Stimulated activated CD8-positive, alpha-beta memory T cell treated with anti-CD3 and anti-CD28 coated beads, Interleukin-12 subunit alpha, Interleukin-12 subunit beta, amount 100 ng/mL, for 24 hours (primary cell): ENCODE measurements around the gene COMMD4.

ENCODE experiments used
- DNase-seq: peaks from one replicate; pipeline ENCODE4 v3.0.0-alpha.2; 2020; ENCODE audit errors: extremely low read depth

COMMD4 gene

DNA sequence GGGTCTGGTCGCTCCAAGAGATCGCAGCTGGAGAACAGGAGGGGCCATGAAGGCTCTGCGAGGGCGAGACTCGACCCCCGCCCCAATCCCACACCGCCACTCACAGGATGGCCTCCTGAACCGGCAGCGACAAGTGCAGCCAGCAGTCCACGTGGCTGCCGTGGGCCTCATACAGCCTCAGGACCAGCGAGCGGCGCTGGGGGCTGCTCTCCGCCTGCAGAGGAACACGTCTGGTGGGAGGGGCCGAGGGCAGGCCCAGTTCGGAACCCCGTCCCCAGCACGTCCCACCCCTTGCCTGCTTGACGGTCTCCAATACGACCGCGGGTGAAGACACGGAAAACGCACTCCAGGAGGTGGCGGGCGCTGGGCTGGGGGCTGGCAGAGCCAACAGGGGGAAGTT is 20.1 kb downstream of the COMMD4 start:
- no peak for DNase-seq

DNA sequence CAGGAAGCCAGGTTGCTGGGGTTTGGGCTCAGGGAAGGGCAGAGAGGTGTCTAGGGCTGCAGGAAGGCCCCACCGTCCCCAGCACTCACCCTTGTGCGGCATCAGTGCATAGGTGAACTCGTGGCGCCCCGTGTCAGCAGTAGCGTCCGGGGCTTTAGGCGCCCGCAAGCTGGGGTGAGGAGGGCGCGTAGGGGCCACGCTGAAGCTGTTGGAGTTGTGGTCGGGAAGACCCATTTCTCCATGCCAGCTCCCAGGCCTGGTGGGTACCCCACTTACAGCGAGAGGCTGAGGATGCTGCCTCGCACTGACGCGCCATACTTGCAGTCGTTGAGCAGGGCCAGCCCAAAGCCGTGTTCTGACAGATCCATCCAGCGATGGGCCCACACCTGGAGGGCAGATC is 20.7 kb downstream of the COMMD4 start:
- no peak for DNase-seq

DNA sequence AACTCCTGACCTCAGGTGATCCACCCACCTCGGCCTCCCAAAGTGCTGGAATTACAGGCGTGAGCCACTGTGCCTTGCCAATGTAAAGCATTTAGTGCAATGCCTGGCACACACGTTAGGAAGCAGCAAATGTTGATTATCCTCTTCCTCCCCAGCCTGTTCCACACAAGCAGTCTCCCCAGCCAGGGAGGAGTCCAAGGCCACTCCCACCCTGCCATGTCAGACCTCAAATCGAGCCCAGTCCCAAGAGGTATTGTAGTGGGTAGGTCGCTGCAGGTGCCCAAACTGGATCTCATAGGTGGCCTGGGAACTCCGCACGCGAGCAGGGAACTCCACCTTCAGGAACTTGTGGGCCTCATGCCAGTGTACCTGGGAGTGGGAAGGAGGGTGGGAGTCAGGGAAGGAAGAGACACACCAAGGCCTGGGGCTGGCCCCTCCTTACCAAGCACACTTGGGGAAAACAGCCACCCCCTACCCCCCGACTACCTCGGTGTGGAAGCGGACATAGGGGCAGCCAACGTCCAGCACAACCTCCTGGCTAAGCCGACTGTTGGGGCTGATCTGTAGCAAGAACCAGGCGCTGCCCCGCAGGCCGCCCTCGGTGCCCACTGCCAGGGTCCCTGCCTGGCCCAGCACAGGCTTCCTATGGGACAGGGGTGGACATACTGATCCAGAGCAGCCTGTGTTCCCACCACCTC is 22.3 kb downstream of the COMMD4 start:
- no peak for DNase-seq

DNA sequence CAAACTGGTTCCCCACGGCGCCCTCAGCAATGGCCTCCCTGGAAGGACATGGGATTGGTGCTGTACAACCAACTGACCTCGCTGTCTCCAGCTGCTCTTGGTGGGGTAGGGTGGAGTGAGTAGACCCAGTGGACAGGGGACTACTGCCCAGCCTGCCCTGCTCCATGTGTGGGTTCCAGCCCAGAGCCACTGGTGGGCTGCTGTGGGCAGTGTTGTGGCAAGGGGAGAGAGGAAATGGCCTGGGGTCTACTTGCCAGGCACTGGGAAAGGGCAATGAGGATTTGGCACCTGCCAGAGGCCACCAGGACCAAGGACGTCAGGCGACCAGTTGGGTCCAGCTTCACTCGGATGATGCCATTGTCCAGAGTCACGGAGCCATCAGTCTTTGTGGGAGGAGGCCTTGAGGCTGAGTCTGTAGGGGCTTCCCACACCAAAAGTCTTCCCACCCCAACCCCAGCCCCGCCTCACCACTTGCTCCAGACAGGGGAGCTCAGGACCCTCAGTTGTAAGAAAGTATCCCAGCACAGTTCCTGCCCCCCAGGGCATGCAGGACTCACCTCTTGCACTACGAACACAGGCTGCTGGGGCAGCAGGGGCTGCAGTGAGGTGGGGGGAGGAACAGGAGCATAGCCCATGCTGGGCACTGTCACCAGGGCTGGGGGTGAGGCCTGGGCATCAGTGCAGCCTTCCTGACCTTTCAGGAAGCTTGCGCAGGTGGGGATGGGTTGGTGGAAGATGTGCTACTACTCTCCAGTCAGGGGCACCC is 23.1 kb downstream of the COMMD4 start:
- DNase-seq: no peak

DNA sequence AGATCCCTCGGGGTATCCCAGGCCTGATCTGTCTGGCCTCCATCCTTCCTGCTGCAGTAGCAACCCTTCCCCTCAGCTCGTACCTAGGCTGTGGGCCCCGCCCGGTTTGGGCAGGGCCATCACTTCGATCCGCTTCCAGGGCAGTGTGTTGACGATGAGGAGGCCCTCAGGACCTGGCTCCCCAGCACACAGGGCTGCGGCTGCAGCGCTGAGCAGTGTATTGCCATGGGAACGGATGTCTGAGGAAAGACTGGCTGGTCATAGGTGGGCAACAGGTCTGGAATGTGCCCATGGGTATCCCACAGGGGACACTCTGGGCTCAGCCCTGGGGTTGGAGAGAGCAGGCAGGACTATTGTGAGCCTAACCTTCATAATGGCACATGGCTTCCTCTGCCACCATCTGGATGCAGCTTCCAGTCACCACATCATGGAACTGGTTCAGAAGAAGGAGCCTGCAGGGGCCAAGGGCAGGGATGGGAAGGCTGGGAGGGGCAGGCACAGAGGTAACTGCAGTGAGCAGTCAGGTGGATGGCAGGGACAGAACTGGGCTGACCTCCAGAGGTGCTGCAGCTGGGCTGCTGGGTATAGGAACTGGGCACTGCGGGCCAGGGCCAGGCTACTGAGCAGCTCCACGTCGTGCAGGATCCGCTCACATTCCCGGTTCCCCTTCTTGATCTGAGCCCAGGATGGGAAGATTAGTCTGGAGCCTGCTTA is 23.8 kb downstream of the COMMD4 start:
- DNase-seq: no peak

DNA sequence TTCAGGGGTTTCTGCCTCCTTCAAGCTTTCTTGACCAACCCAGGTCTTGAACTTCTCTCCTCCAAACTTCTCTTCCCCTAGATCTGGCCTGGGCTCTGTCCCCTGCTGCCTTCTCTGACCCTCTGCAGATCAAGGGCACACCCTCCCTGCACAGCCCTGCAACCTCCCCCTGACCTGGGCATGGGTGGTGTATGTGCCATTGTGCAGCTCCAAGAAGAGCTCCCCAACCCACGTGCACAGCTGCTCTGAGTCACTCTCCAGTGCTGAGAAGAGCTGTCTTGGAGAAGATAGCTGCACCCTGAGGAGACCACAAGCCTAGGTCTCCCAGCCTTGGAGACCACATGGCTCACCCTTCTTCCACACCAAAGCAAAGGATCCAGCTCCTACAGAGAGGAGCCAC is 24.5 kb downstream of the COMMD4 start:
- no peak for DNase-seq

DNA sequence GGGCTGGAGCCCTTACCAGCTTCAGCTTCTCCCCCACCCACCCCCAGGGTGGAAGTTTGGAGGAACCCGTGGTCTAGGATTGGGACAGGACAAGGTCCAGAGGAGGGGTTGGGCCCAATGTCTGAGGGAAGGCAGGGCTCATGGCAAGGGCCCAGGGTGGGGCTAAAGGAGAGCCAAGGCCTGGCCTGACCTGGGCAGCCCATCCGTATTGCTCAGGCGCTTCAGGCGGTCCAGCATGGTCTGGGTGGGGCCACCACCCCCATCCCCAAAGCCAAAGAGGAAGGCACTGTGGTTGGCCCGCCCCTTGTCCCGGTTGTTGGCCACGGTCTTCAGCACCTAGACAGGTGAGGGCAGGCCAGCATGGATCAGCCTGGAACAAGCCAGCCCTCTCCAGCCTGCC is 25.0 kb downstream of the COMMD4 start:
- DNase-seq: no peak

DNA sequence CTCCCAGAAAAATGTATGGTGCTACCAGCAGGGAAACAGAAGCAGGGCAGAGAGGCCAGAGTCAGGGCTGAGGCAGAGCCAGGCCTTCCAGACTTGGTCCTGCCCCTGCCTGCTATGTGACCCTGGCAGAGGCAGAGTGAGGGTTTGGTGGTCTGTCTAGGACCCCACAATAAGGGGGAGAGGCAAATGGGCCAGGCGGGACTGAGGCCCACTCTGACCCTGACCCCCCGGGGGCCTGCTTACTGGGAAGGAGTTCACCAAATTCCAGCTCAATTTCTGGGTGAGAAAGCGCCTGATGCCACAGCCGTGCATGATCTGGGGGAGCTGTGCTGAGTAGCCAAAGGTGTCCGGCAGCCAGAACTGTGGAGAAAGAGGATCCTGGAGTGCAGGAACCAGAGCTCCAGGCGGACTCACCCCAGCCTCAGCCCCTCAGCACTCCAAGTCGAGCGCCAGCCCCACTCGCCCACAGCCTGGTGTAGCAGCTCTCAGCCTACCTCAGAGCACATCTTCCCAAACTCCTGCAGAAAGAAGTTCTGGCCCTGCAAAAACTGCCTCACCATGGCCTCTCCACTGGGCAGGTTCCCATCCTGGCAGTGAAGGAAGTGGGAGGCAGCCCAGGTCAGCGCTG is 25.6 kb downstream of the COMMD4 start:
- no peak for DNase-seq

DNA sequence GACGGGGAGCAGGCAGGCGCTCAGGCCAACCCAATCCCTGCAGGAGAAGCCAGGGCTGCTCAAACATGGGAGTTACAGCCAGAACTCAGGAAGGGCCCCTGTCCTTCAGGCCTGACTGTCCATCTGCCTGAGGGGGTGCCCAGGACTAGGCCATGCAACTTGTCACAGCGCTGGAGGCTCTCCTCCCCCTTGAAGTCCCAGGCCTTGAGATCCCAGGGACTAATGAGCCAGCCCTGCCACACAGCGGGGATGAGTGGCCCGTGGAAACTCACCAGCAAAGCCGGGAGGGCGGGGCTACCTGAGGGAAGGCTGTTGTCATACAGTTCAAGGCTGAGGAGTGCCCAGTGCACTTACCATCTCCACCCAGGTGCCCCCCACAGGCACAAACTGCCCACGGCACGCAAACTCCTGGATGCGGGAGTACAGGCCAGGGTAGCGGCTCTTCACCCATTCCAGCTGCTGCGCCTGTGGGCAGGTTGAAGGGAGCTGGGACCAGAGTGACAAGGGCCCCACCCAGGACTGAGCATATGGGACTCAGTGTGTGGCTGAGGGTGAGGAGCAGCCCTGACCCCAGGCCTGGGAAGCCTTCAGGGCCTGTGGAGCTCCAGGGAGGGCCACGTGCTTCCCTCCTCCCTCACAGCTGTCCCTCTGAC is 26.3 kb downstream of the COMMD4 start:
- DNase-seq: no peak

DNA sequence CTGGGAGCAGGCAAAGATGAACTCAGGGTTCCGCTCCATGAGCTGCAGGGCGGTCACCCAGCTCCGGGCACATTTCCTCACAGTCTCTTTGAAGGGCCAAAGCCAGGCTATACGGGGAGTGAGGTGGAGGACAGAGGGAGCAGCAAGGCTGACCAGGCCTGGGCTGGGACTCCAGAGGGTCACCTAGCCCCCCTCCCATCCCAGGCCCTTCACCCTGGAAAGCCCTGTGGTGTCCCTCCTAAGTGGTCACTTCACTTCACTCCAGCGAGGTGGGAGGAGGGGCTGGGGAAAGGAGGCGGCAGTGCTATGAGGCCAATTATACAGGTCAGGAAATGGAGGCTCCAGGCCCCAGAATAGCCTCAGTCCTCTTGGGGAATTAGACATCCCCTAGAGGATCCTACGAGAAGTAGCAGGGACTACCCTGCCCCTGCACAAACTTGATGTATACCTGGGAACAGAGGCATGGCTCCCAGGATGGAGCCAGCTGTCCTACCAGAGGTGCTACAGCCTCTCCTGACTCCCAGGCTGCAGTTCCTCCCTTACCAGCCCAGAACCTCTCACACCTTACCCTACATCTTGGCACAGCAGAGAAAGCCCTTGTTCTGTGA is 26.9 kb downstream of the COMMD4 start:
- DNase-seq: no peak

DNA sequence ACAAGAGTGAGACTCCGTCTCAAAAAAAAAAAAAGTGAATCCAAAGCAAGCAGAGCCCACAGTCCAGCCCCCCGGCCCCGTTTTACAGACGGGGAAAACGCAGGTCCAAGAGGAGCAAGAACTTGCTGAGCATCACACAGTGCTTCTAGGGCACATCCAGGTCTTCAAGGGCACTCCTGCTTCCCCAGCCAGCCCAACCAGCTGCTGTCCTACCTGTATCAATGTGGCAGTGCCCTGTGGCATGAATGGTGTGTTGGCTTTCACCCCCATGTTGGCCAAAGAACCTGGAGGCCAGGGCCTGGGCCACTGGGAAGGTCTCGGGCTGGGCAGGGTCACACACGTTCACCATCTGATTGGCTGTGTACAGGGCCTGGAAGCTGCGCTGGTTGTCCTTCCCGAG is 27.9 kb downstream of the COMMD4 start:
- no peak for DNase-seq

DNA sequence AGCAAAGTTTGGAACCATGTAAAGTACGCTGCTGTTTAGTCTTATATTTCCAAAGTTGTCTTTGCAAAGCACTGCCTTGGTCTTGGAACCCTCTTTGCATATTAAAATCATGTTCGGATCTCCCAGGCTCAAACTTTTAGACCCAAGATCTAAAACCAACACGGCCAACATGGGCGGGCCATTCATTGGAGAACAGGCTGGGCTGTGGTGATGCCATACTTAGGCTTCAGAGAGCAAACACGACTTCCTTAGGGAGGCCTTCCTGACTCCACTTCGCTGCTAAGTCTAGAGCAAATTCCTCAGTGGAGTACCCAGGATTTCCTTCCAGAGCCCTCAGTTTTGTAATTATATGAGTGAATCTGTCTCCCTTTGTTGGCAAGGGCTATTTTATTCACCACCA is 29.0 kb downstream of the COMMD4 start:
- DNase-seq: no peak

DNA sequence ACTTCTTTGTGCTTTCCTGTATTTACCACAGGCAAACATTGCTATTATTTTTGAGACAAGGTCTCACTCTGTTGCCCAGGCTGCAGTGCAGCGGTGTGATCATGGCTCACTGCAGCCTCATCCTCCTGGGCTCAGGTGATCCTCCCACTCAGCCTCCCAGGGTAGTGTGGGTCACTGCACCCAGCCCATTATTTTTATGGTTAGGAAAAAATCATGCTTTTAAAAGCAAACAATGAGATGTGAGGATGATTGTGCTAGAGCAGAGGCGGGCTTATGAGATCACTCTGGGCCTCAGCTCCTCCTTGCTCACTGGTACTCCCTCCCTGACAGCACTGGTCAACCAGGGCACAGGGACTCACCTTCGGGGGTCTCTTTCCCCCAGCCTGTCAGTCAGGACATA is 30.3 kb downstream of the COMMD4 start:
- no peak for DNase-seq

DNA sequence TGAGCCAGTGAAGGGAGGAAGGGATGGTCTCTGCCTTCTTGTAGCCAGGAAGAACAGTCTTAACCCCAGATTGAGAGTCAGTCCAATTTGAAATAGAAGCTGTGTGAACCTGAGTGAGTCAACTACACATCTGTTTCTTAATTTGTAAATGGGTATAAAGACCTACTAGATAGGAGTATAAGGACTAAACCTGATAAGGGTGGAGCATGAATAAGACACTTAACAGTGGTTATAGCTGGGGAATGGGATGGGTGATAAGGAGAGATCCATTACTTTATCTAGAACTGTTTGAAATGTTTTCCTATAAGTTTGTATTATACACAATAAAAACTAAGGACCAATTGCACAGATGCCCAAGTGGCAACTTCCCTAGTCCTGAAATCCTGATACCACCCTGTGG is 31.1 kb downstream of the COMMD4 start:
- no peak for DNase-seq

DNA sequence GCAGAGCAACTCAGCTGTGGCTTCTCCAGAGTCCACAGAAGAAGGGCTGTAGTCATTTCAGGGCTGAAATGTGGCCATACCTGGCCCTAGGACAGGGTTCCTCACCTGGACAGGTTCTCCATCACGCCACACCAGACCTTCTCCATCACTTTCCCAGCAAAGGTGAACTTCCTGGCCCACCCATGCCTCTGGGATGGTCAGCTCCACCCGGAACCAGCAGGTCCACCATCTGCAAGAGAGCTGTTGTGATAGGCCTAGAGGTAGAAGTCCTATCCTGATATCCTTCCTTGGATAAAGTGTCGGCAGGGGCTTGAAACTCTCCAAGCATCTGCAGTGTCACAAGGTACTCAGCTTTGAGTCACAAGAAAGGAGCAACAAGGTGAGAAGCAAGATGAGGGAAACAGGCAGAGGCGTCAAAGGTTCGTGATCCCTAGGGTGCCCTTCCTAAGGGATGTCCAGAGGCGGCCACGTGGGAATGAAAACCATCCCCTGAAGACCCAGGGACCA is 31.6 kb downstream of the COMMD4 start:
- no peak for DNase-seq

DNA sequence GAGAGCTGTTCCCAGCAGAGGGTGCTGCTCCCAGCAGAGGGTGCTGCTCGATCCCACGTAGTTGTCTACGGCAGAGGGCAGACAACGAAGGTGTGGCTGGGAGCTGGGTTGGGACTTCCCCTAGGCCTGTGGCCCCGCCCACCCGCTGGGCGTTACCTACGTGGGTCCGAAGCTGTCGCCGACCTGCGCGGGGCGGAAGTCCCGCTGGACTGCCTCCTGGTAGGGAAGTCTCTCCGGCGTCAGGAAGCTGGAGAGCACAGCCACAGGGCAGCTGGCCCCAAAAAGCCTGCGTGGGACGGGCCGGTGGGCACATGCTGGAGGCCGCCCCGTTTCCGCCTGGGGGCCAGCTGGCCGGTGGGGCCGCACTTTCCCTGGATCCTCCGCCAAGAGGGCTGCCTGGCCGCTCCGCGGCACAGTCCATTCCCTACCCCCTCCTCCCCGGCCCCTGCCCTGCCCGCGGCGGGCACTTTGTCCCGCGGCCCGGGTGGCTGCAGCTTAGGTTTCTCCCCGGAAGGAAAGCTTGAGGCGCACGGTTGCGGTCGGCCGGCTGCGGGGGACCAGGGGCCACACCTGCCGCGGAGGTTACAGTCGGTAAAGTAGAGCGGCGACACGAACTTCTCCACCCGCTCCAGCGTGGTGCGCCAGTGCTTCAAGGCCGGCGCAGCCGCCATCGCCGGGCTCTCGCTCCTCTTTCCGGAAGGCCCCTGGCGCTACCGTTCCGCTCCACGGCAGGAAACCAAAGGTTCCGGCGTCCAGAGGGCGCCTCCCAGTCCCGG is 32.2 kb downstream of the COMMD4 start, which contains the start of gene MAN2C1:
MAN2C1 (minus strand) TSS at position 695 of the 776 bp plus-strand sequence; CDS start at position 671, 24 bp downstream.
- DNase-seq: peak; percentile 85

DNA sequence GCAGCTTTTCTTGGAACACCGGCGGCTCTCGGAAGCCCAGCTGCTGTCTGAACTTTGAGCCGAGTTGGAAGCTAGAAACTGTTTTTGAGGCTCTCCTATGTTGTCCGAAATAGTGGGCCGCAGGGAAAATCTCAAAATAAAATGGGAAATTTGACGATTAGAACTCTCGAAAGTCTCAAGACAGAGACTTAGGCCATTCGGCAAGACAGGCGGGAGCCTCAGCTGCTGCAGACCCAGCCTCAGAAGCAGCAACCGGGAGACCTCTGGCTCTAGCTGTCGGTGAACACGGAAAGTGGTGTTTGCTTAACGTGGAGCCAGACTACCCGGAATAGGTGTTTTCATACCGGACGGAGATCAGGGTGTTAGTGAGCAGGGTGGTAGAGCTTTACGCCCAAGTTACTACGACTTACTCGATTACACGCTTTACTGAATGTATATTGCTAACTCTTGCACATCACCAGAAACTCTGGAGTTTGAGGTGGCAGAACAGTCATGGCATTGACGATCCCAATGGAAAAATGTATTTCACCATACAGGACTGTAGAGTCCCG is 32.9 kb downstream of the COMMD4 start:
- no peak for DNase-seq

DNA sequence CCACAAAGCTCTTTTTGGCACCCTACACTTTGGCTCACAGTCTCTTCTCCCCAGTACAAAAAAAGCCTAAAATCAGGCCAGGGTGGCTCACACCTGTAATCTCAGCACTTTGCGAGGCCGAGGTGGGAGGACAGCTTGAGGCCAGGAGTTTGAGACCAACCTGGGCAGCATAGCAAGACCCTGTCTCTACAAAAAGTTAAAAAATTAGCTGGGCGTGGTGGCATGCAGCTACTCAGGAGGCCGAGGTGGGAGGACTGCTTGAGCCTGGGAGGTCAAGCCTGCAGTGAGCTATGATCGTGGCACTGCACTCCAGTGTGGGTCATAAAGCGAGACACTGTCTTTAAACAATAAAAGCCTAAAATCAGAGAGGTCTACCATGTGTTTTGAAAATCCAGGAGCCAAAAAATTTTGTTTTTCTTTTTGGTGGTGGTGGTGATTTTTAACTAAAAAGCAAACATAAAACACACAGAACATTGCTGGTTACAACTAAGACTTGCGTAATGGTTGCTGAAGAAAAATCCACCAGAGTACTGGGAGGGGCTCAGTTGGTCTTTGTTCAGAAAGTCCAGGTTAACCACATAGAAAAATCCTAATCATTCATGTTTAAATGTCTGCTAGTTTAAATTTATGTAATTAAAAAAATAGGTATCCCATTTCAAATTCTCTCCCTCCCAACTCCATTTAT is 34.2 kb downstream of the COMMD4 start:
- no peak for DNase-seq

DNA sequence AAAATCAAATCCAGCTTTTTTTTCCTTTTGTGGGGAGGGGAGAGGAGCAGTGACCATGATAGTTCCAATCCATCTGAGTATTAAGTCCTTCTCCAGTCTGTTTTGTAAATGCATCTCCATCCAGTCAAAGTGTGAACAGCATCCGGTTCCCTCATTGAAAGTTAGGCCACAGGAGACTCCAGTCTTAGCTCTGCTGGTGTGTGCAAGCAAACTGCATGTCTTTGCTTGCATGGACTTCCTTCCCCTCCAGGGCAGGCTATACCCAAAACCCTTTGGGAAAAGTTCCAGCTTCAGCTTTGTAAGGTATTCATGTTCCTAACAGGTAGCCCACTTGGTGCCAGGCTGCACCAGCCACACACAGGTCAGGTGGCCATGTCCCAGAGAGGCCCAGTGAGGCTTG is 35.6 kb downstream of the COMMD4 start:
- no peak for DNase-seq
